Chondrocyte (in vitro differentiated cells): ENCODE data around the gene NSG1. TPM values are rescaled to one million over a fixed set of nuclear protein-coding genes. Genes with fewer than 3 reads are reported as not detected.

Experiments used
- DNase-seq: peaks from one replicate; pipeline ENCODE4 v3.0.0; 2021; ENCODE audit warnings: mixed read lengths, low spot score
- H3K27ac Mint-ChIP-seq: one replicate; pipeline ENCODE4 v1.8.0; 2021; ENCODE audit warnings: mild to moderate bottlenecking, moderate library complexity, mixed read lengths; ENCODE audit not compliant: unreplicated experiment
- H3K27me3 Mint-ChIP-seq: 2 replicates; pipeline ENCODE4 v1.8.0; 2021; ENCODE audit warnings: low read depth, mixed read lengths
- H3K36me3 Mint-ChIP-seq: 2 replicates; pipeline ENCODE4 v1.8.0; 2021; ENCODE audit warnings: low read depth, mixed read lengths
- H3K4me1 Mint-ChIP-seq: 2 replicates; pipeline ENCODE4 v1.8.0; 2021; ENCODE audit warnings: low read depth, mild to moderate bottlenecking, mixed read lengths
- H3K4me3 Mint-ChIP-seq: one replicate; pipeline ENCODE4 v1.8.0; 2021; ENCODE audit warnings: mild to moderate bottlenecking, moderate library complexity, mixed read lengths; ENCODE audit not compliant: unreplicated experiment
- H3K9me3 Mint-ChIP-seq: 2 replicates; pipeline ENCODE4 v1.8.0; 2021; ENCODE audit warnings: low read depth, mixed read lengths
- CTCF ChIP-seq: fragments of 200-600 bp; sonication (generic); IDR thresholded peaks from 2 replicates; pipeline ENCODE4 v1.5.0; 2021; ENCODE audit warnings: antibody characterized with exemption, mild to moderate bottlenecking, moderate library complexity
- total RNA-seq: library from RNA; stranded (reverse); gene quantifications from 3 replicates; pipeline ENCODE4 v1.2.1, GENCODE V29; 2021

The NSG1 gene
- total RNA-seq, 1 donor from 2014 or later, result 0.42 TPM

- TF ChIP-seq CTCF, result no peak
- Mint-ChIP-seq H3K9me3 (no peaks in the 10 kb centered on the region), H3K27me3 (peaks cover 35% of the 10 kb centered on the region), H3K4me1 (peaks cover 3% of the 10 kb centered on the region), H3K4me3 (no peak overlapping the region), H3K27ac (no peak overlapping the region), H3K36me3 (no peaks in the 10 kb centered on the region)
- no peak for DNase-seq
Measured at GRCh38 chr4:4355302-4355701, 31.6 kb upstream of the NSG1 start.

GRCh38 chr4:4356106-4357041 is 30.5 kb upstream of the NSG1 start:
- Mint-ChIP-seq H3K27me3 (peaks cover 40% of the 10 kb centered on the region), H3K9me3 (no peaks in the 10 kb centered on the region), H3K4me3 (no peak overlapping the region), H3K4me1 (peaks cover 3% of the 10 kb centered on the region), H3K27ac (no peak overlapping the region), H3K36me3 (no peaks in the 10 kb centered on the region)
- DNase-seq, result no peak
- TF ChIP-seq CTCF, result no peak

- TF ChIP-seq CTCF, result no peak
Measured at GRCh38 chr4:4358093-4358854, 28.6 kb upstream of the NSG1 start.

GRCh38 chr4:4361883-4362282 is 25.0 kb upstream of the NSG1 start:
- DNase-seq, result no peak
- TF ChIP-seq CTCF, result no peak
- H3K4me3 Mint-ChIP-seq, result no peak overlapping the region
- peaks cover 13% of the 10 kb centered on the region for H3K4me1 Mint-ChIP-seq
- peaks cover 29% of the 10 kb centered on the region for H3K27me3 Mint-ChIP-seq
- peaks cover 10% of the 10 kb centered on the region for H3K9me3 Mint-ChIP-seq
- H3K27ac Mint-ChIP-seq, result no peak overlapping the region
- H3K36me3 Mint-ChIP-seq, result peaks cover 2% of the 10 kb centered on the region

More at GRCh38 chr4:4358093-4358854, 28.6 kb upstream of the NSG1 start:
- Mint-ChIP-seq H3K27me3 (peaks cover 42% of the 10 kb centered on the region), H3K4me1 (peaks cover 11% of the 10 kb centered on the region), H3K27ac (no peak overlapping the region), H3K4me3 (no peak overlapping the region), H3K9me3 (no peaks in the 10 kb centered on the region), H3K36me3 (no peaks in the 10 kb centered on the region)
- no peak for DNase-seq

- DNase-seq, result peak; percentile 87
- peaks cover 10% of the 10 kb centered on the region for H3K9me3 Mint-ChIP-seq
Measured at GRCh38 chr4:4362991-4363697, 23.8 kb upstream of the NSG1 start.

More at GRCh38 chr4:4362991-4363697, 23.8 kb upstream of the NSG1 start:
- Mint-ChIP-seq H3K4me3 (no peak overlapping the region), H3K4me1 (peaks cover 13% of the 10 kb centered on the region), H3K36me3 (peaks cover 2% of the 10 kb centered on the region), H3K27me3 (peaks cover 21% of the 10 kb centered on the region), H3K27ac (peak overlapping the region; percentile 66)
- TF ChIP-seq CTCF, result no peak
